WTC11 (cell line): ENCODE results near the gene BICDL2.

Experiments
- CTCF ChIP-seq: fragments of 200-600 bp; IDR thresholded peaks from 2 replicates; pipeline ENCODE4 v1.8.0; 2022; ENCODE audit warnings: antibody characterized with exemption
- E2F1 ChIP-seq: sonication (generic); formaldehyde crosslinking; IDR thresholded peaks from 2 replicates; pipeline ENCODE4 v1.8.0; 2022; ENCODE audit warnings: mild to moderate bottlenecking, missing genetic modification reagents
- ESRRA ChIP-seq: sonication (generic); formaldehyde crosslinking; IDR thresholded peaks from 2 replicates; pipeline ENCODE4 v1.8.1; 2022; ENCODE audit warnings: mild to moderate bottlenecking, missing genetic modification reagents, borderline replicate concordance
- FOXJ3 ChIP-seq: sonication (generic); formaldehyde crosslinking; IDR thresholded peaks from 2 replicates; pipeline ENCODE4 v1.9.0; 2021; ENCODE audit warnings: missing genetic modification reagents, mild to moderate bottlenecking, borderline replicate concordance
- TEAD1 ChIP-seq: sonication (generic); formaldehyde crosslinking; IDR thresholded peaks from 2 replicates; pipeline ENCODE4 v1.8.0; 2022; ENCODE audit warnings: mild to moderate bottlenecking, missing genetic modification reagents
- TEAD4 ChIP-seq: sonication (generic); formaldehyde crosslinking; IDR thresholded peaks from 2 replicates; pipeline ENCODE4 v1.8.0; 2022; ENCODE audit warnings: mild to moderate bottlenecking, missing genetic modification reagents
- ZNF138 ChIP-seq: sonication (generic); formaldehyde crosslinking; conservative IDR thresholded peaks from 2 replicates; pipeline ENCODE4 v1.8.1; 2022; ENCODE audit warnings: mild to moderate bottlenecking, moderate library complexity, missing genetic modification reagents
- ZNF423 ChIP-seq: fragments of 250-450 bp; sonication (Bioruptor Pico); IDR thresholded peaks from 2 replicates; pipeline ENCODE4 v2.1.2; 2022; ENCODE audit warnings: mild to moderate bottlenecking, moderate library complexity

- peak; percentile 75; the same call in 1 of the 2 replicates for TF ChIP-seq ESRRA (CRISPR knock-in tag)
- no peak for TF ChIP-seq TEAD4 (CRISPR knock-in tag)
- peak; percentile 92 for TF ChIP-seq CTCF
- no peak for TF ChIP-seq FOXJ3 (CRISPR knock-in tag)
- no peak for TF ChIP-seq E2F1 (CRISPR knock-in tag)
- no peak for TF ChIP-seq ZNF138 (CRISPR knock-in tag)
- no peak for TF ChIP-seq ZNF423
- TF ChIP-seq TEAD1 (CRISPR knock-in tag) = no peak; the same call in 1 of the 2 replicates
Measured at GRCh38 chr16:3059041-3059722, 22.4 kb upstream of the BICDL2 start.
